Coronary artery (tissue), 2 donors: ENCODE results near the gene FAM118B.

ENCODE experiments used
- DNase-seq: peaks from one replicate; pipeline ENCODE4 v3.0.0-alpha.2; 2017; ENCODE audit warnings: low spot score
- H3K27ac ChIP-seq, 2 donors: fragments of 200-600 bp; sonication (generic); one replicate each; pipeline ENCODE4 v1.5.1; 2016 to 2019
- H3K4me3 ChIP-seq: fragments of 200-600 bp; sonication (generic); 2 replicates; pipeline ENCODE4 v1.5.1; 2016; ENCODE audit warnings: mild to moderate bottlenecking, moderate library complexity
- TF ChIP-seq, protein P1 (sequence below): fragments of 200-600 bp; sonication (generic); IDR thresholded peaks from one replicate; pipeline ENCODE4 v1.5.1; 2019; ENCODE audit warnings: antibody characterized with exemption

The FAM118B gene

DNA sequence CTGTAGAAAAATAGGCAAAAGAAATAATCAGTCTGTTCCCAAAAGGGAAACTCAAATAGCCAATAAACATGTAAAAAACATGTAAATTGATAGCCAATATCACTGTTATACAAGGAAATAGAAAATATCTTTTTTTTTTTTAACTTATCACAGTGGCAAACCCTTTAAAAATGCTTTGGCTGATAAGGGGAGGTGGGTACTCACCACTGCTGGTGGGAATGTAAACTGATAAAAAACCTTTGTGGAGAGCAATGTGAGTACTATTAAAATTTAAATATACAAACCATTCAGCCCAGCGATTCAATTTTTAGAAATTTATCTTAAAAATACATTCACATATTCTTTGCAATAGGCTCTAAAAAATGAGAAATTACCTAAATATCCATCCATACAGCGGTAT, 3.7 kb upstream of the FAM118B start:
- no peak overlapping the region for H3K4me3 ChIP-seq
- no peak for DNase-seq
- no peak overlapping the region for H3K27ac ChIP-seq
- TF ChIP-seq, protein P1, sequence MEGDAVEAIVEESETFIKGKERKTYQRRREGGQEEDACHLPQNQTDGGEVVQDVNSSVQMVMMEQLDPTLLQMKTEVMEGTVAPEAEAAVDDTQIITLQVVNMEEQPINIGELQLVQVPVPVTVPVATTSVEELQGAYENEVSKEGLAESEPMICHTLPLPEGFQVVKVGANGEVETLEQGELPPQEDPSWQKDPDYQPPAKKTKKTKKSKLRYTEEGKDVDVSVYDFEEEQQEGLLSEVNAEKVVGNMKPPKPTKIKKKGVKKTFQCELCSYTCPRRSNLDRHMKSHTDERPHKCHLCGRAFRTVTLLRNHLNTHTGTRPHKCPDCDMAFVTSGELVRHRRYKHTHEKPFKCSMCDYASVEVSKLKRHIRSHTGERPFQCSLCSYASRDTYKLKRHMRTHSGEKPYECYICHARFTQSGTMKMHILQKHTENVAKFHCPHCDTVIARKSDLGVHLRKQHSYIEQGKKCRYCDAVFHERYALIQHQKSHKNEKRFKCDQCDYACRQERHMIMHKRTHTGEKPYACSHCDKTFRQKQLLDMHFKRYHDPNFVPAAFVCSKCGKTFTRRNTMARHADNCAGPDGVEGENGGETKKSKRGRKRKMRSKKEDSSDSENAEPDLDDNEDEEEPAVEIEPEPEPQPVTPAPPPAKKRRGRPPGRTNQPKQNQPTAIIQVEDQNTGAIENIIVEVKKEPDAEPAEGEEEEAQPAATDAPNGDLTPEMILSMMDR = no peak

DNA sequence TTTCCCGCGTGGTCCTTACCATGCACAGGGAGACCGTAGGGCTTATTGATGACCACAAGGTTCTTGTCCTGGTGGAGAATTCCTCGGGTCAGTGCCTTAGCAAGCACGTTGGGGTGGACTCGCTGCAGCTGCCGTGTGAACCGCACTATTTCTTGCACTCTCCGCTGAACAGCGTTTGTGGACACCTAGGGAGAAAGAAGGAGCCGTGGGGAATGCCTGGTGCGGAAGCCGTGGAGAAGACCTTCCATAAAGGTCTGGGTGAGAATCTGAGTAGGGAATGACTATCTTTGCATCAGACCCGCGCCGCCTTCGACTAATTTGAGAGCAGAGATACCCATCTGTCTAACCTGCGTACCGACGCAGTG, 729 bp upstream of the FAM118B start:
- no peak overlapping the region for H3K27ac ChIP-seq
- DNase-seq = no peak

DNA sequence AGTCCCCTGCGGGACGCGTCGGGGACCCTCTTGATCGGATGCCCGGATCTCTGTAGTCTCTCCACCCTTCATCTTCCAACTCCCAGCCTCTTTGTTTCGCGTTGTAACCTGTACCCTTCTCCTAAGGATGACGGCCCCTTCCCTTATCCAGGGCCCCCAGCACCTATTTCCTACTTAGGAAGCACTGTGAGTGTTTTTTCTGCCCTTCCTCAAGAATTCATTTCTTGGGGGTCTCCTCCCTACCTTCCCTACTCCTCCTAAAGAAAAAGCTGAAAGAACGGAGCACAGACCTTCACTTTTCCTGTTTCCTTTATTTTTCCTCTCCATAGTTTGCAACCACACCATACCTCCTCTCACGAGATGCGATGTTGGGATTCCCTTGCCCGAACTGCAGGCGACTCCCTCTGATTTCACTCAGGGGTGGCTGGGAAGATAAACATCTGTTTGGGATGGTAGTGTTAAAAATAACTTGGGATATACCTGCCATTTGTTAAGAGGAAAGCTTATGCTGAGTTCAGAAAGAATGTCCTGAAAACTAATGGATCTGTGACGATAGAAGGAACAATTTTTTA, 593 bp downstream of the FAM118B start:
- H3K27ac ChIP-seq = peak overlapping the region in 1 of 2 donors; percentile 66
- TF ChIP-seq, protein P1 = no peak
- peak overlapping the region; percentile 82 for H3K4me3 ChIP-seq
- no peak for DNase-seq

More for the DNA sequence above, 729 bp upstream of the FAM118B start:
- TF ChIP-seq, protein P1 = no peak
- peak overlapping the region; percentile 82 for H3K4me3 ChIP-seq

DNA sequence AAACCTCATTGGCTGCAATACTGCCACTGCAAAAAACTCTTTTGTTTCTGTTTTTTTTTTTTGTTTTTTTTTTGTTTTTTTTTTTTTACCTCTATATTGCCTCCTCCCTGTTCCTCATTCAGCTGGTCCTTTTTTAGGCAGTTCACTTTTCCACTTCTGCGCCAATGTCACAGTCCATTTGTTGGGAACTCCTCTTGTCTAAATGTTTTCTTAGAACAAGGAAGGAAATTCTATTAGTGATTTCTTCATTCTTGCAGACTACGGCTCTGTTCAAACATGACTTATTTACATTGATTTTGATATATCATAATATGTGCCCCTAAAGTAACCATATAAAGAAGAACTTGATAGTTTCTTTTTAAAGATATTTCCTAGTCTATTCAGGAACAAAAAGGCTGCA, 2.9 kb downstream of the FAM118B start:
- H3K27ac ChIP-seq = no peak overlapping the region
- no peak for DNase-seq
- H3K4me3 ChIP-seq = no peak overlapping the region
- TF ChIP-seq, protein P1 = no peak

DNA sequence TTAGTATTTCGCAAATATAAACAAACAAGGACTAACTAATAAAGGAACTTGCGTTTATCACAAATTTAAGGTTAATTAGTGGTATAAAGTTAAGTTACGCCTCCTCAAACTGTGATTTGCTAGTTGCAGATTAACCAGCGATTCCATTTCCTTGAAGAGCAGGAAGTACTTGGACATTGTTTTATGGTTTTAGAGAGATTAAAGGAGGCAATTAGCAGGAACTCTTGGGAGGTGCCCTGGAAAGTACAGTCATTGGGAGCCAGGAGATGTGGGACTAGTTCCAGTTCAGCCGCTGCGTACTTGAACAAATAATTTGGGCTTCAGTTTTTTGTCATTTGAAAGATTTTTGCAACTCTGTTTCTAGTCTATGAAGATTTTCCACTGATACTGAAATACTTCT, 3.3 kb downstream of the FAM118B start:
- no peak for DNase-seq
- H3K4me3 ChIP-seq = no peak overlapping the region
- no peak overlapping the region for H3K27ac ChIP-seq
- TF ChIP-seq, protein P1 = no peak

DNA sequence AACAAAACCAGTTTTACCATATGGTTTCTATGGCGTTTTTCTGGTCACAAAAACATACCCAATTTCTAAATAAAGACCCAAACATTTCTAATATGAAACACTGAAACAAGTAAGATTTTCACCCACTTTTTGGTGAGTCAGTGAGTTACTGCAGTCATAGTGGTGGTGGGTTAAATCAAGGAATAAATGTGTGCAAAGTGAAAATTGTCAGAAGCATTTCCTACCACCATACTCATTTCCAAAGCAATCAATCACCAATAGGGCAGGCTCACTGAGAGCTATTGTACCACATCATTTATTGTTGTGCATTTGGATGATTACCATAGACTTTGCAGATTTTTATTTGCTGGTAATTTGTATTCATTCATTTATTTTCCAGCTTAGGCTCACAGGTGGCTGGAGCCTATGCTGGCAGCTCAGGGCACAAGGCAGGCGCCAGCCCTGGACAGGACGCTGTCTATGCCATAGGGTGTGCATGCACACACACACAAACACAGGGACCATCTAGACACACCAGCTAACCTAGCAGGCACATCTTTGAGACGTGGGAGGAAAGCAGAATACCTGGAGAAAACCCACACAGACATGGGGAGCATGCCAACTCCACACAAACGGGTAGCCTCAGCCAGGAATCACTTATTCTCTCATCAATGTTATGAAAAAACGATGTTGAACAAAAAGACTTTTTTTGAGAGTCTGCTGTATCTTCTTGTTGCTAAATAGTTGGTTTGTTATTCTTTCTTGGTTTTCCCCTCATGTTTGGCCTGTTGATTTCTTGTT, 5.1 kb downstream of the FAM118B start:
- TF ChIP-seq, protein P1 = no peak
- H3K4me3 ChIP-seq = no peak overlapping the region
- no peak overlapping the region for H3K27ac ChIP-seq
- DNase-seq = no peak

DNA sequence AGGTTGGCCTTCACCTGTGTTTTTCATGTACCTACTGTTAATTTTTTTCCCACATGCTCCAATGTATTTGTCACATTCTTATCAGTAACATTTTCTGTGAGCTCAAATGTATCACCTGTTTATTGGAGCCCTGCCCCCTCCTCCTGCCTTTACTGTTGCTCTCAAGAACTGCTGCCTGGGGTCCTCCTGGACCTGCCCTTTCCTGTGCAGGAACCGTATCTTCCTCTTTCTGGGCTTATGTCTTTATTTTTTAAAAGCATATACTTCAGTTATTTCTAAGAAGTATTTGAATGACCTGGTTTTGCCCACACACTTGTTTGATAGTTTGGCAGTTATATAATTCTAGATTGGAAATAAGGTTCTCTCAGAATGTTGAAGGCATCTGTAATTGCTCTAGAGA, 5.9 kb downstream of the FAM118B start:
- H3K4me3 ChIP-seq = no peak overlapping the region
- no peak overlapping the region for H3K27ac ChIP-seq
- TF ChIP-seq, protein P1 = no peak
- no peak for DNase-seq
